ENCODE measurements around the gene GLIS2. TPM values are rescaled to one million over a fixed set of nuclear protein-coding genes. Genes with fewer than 3 reads are reported as not detected.

Gene GLIS2
- total RNA-seq, 4 donors from 2014 or later, result 5.7 to 26.9 (median 7.9) TPM

DNA sequence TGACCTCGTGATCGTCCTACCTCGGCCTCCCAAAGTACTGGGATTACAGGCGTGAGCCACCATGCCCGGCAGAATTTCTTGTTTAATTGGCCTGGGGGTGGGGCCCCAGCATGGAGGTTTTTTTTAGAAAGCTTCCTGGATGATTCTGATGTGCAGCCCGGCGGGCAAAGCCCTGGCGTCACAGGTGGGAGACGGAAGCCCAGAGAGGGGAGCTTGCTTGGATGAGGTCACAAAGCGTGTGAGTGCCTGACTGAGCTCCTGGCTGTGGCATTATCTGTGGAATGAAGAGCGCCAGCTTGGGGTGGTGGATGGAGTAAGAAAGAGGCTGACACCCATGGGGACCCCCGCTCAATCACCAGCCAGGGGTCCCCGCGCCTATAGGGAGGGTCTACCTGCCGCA lies 59.9 kb downstream of the GLIS2 start:
- H3K36me3 ChIP-seq, result peaks cover 0 to 5% of the 10 kb centered on the region in 2 donors
- WGBS, 2 donors (ENCODE audit: low coverage in 1 of 2), result 60 to 62% methylated on average over 1 to 4 of the region's 15 CpGs
- TF ChIP-seq, protein P1, sequence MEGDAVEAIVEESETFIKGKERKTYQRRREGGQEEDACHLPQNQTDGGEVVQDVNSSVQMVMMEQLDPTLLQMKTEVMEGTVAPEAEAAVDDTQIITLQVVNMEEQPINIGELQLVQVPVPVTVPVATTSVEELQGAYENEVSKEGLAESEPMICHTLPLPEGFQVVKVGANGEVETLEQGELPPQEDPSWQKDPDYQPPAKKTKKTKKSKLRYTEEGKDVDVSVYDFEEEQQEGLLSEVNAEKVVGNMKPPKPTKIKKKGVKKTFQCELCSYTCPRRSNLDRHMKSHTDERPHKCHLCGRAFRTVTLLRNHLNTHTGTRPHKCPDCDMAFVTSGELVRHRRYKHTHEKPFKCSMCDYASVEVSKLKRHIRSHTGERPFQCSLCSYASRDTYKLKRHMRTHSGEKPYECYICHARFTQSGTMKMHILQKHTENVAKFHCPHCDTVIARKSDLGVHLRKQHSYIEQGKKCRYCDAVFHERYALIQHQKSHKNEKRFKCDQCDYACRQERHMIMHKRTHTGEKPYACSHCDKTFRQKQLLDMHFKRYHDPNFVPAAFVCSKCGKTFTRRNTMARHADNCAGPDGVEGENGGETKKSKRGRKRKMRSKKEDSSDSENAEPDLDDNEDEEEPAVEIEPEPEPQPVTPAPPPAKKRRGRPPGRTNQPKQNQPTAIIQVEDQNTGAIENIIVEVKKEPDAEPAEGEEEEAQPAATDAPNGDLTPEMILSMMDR (IDR thresholded peaks at IDR 0.05), result no peak
- TF ChIP-seq EP300 (IDR thresholded peaks at IDR 0.05), result no peak
- no peak for TF ChIP-seq POLR2A (IDR thresholded peaks at IDR 0.05)
- no peak for TF ChIP-seq POLR2AphosphoS5 (IDR thresholded peaks at IDR 0.05)
- no peaks in the 10 kb centered on the region for H3K9me3 ChIP-seq
- H3K4me3 ChIP-seq, result peak overlapping the region in 1 of 2 donors; percentile 21
- peak overlapping the region; percentile 13 to 91 (median 88) for H3K27ac ChIP-seq
- peaks cover 3 to 98% (median 69%) of the 10 kb centered on the region in 3 donors for H3K4me1 ChIP-seq
- no peaks in the 10 kb centered on the region for H3K27me3 ChIP-seq
- no peak for ATAC-seq

DNA sequence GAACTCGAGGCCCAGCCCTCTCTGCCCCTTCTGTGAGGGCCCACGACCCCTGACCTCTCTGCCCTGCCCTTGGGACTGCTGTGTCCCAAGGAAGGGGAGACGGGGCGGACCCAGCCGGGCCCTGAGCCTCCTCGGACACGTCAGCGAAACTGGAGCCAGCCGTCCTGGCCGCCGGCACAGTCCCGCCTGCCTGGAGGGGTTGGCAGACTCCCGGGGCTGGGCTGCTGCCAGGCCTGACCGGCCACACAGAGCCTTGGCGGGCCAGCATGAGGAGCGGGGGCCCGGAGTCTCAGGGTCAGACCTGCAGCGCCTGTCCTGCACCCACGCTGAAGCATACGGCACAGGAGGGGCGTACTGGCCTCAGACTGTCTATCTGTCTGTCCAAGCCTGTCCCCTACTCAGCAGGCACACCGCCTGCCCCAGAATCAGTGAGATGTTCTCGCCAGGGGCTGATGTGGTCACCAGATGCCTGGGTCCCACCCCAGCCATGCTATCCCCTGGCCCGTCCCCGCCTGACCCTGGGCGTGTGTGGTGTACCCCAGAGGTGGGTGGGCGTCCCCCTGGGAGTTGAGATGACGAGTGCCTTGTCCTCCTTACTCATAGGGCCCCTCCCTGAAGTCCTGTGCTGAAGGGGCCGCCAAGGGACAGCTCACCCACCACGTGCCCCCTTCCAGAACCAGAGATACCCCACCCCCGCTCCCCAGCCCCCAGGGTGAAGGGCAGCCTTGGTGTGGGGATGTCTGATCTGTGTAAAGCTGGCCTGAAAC lies 60.4 kb downstream of the GLIS2 start:
- no peaks in the 10 kb centered on the region for H3K27me3 ChIP-seq
- peaks cover 3 to 98% (median 63%) of the 10 kb centered on the region in 3 donors for H3K4me1 ChIP-seq
- peak overlapping the region; percentile 13 to 91 (median 88) for H3K27ac ChIP-seq
- peak overlapping the region in 1 of 2 donors; percentile 21 for H3K4me3 ChIP-seq
- H3K9me3 ChIP-seq, result no peaks in the 10 kb centered on the region
- TF ChIP-seq POLR2AphosphoS5 (IDR thresholded peaks at IDR 0.05) (no peak), POLR2A (IDR thresholded peaks at IDR 0.05) (no peak), EP300 (IDR thresholded peaks at IDR 0.05) (no peak)
- TF ChIP-seq, protein P1 (IDR thresholded peaks at IDR 0.05), result no peak
- ATAC-seq, result peak; percentile 80
- 22% methylated on average over 10 of the region's 31 CpGs; no CpG with 5 or more reads in 1 of the 2 donors for WGBS, 2 donors (ENCODE audit: low coverage in 1 of 2)
- peaks cover 0 to 11% of the 10 kb centered on the region in 2 donors for H3K36me3 ChIP-seq

DNA sequence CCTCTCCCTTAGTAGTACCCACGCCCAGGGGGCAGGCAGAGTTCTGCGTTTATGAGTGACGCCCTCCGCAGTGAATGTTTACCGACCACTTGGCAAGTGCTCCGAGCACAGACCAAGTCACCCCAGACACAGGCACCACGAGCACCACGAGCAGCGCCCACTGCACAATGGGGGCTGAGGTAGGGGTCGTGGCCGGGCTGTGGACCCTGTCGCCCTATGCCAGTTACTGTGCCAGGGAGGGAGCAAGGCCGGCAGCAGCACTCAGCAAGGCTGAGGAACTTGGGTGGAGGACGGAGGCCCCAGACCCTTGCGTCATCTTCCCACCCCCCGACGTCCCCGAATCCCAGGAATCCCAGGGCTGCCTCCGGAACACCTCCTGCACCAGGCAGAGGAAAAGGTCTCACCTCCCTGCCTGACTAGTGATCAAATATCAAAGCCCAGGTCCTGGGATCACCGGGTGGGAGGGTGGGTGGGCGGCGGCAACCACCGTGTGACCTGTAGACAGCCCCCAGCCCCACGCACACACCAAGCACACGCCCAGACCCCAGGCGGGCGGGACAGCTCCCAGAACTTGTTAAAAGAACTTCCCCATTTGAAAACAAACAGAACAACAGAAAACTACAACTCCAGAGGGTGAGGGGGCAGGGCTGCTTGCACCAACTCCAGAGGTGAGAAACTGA lies 61.2 kb downstream of the GLIS2 start:
- Histone ChIP-seq H3K27me3 (no peaks in the 10 kb centered on the region), H3K36me3 (peaks cover 0 to 19% of the 10 kb centered on the region in 2 donors), H3K4me1 (peaks cover 3 to 95% (median 63%) of the 10 kb centered on the region in 3 donors), H3K27ac (peak overlapping the region in 3 of 4 donors; percentile 88 to 91 (median 89)), H3K4me3 (peak overlapping the region in 1 of 2 donors; percentile 21), H3K9me3 (no peaks in the 10 kb centered on the region)
- no peak for ATAC-seq
- TF ChIP-seq POLR2A (IDR thresholded peaks at IDR 0.05) (no peak), EP300 (IDR thresholded peaks at IDR 0.05) (no peak), POLR2AphosphoS5 (IDR thresholded peaks at IDR 0.05) (no peak)
- TF ChIP-seq, protein P1 (IDR thresholded peaks at IDR 0.05), result no peak
- 40% methylated on average over 1 of the region's 27 CpGs; no CpG with 5 or more reads in 1 of the 2 donors for WGBS, 2 donors (ENCODE audit: low coverage in 1 of 2)

DNA sequence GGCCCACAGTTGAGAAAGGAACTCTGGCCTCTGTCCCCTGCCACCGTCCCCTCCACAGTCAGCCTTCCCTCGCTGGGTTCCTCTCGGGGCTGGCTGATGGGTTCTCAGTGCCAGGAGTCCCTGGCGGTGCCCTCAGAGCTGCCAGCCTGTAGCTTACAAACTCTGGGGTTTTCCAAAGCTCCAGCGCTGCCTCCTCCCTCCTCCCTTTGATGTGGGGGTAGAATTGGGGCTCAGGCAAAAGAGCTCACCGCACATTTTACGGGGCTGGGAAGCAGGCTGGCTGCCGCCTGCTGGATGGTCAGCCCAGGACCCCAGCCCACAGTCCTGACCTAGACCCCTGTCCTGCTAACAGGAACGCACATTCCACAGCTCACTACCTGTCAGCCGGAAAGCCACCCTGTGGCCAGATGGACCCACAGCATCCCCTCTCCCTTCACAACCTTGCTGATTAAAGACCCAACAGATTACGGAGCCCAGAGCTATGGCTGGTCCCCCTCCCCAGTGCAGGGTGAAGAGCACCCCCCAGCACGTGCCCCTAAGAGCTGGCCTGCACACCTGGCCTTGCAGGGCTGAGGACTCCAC lies 61.8 kb downstream of the GLIS2 start:
- ATAC-seq, result no peak
- H3K4me1 ChIP-seq, result peaks cover 3 to 88% (median 57%) of the 10 kb centered on the region in 3 donors

More for the DNA sequence above, 61.8 kb downstream of the GLIS2 start:
- Histone ChIP-seq H3K27ac (peak overlapping the region in 3 of 4 donors; percentile 88 to 91 (median 89)), H3K36me3 (peaks cover 0 to 25% of the 10 kb centered on the region in 2 donors), H3K9me3 (no peaks in the 10 kb centered on the region), H3K27me3 (no peaks in the 10 kb centered on the region), H3K4me3 (no peak overlapping the region)
- 40 to 83% methylated on average over 1 of the region's 12 CpGs for WGBS, 2 donors (ENCODE audit: low coverage in 1 of 2)
- TF ChIP-seq POLR2AphosphoS5 (IDR thresholded peaks at IDR 0.05), result no peak
- TF ChIP-seq, protein P1 (IDR thresholded peaks at IDR 0.05), result no peak

Data from gastroesophageal sphincter (tissue), 4 donors.